GM18861 (cell line): Measurements from ENCODE around the gene ANXA2R.
"Not testable (repeated sequence)": the region's sequence is repeated elsewhere in the genome, so short reads cannot be mapped to it uniquely, and the experiment has no call there.

ENCODE experiments used
- ATAC-seq: cut with Tn5 transposase; IDR thresholded peaks from one replicate; pipeline ENCODE4 v1.9.1; 2021; ENCODE audit not compliant: unreplicated experiment

Gene ANXA2R

DNA sequence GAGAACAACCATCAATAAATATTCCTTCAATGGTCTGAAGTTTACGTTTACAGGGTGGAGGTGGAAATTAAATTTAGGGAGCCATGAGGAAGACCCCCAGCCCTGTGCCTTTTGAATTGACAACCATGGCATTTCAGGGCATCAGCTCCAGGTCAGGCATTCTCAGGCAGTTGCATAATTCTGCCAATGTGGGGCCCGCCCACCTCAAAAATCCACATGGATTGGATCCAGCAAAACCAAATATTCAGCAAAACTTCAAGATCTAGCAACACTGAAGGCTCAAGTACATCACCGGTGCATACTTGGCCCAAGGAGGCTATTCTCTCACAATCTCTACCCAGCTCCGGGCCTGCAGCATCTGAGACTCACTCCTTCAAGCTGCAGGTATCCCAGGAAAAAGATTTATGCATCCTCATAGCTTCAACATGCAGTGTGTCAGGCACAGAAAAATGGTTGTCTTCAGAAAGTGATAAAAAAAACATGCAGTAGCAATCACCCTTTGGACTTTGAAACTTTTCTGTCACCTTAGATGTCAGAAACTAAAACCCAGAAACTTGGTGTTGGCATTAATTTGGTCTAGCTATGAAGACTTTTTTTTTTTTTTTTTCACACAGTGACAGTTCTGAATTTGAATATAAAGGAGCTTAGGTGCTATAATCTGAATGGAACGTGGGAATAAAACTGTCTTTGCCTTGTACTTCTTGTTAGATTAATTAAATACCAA lies 21.4 kb upstream of the ANXA2R start:
- ATAC-seq: no peak

DNA sequence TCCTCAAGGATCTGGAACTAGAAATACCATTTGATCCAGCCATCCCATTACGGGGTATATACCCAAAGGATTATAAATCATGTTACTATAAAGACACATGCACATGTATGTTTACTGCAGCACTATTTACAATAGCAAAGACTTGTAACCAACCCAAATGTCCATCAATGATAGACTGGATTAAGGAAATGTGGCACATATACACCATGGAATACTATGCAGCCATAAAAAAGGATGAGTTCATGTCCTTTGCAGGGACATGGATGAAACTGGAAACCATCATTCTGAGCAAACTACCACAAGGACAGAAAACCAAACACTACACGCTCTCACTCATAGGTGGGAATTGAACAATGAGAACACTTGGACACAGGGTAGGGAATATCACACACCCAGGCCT lies 19.9 kb upstream of the ANXA2R start:
- not testable (repeated sequence) for ATAC-seq

DNA sequence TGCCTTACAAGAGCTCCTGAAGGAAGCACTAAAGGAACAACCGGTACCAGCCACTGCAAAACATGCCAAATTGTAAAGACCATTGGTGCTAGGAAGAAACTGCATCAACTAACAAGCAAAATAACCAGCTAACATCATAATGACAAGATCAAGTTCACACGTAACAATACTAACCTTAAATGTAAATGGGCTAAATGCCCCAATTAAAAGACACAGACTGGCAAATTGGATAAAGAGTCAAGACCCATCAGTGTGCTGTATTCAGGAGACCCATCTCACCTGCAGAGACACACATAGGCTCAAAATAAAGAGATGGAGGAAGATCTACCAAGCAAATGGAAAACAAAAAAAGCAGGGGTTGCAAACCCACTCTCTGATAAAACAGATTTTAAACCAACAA lies 15.0 kb upstream of the ANXA2R start:
- ATAC-seq: not testable (repeated sequence)

DNA sequence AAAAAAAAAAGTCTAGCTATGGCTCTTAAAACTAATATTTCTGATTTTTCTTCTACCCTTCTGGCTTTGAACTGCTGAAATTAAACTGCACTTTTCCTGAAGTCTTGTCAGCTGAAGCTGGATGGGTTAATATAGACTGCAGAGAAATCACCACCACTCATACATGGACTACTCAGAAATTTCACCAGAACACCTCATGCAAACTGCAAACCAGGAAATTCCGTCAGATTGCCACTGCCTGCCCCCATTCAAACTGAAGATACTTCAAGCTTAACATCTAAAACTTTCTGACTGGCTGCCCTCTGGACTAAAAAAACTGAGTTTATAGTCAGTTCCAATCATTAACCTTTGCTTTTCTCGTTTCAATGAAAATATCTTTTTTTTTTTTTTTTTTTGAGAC lies 11.6 kb upstream of the ANXA2R start:
- ATAC-seq: no peak

DNA sequence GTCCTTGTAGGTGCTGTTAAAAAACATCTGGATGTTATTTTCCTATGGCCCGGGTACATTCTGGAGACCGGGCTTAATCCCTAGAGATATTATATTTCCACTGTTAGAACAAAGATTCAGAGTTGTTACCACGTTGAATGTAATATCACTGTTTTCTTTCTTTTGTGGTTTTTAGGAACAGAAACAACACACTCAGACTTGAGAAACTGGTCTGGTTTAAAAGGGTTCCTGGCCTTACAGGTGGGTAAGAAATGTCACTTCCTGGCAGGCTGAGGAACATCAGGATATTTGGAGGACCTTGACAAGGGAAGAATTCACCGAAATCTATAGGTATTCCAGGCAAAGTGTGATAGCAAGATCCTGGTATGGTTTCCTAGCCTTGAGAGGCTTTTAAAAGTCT lies 10.3 kb upstream of the ANXA2R start:
- ATAC-seq: no peak

DNA sequence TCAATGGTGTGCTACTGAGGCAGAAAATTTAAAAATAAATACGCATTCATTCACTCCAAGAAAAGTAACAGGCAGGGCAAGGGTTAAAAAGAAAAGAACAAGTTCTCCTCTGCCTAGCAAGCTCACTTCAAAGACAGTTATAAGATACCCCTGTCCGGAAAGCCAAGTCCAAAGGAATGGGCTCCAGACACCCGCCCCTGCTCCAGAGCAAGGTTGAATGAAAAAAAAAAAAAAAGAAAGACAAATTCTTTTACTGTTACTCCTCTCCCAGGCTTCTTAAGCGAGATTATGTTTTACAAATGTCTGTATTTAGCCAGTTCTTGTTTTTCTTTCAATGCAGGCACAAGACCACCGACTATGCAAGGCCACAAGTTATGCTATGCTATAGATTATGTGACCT lies 9.1 kb upstream of the ANXA2R start:
- no peak for ATAC-seq

DNA sequence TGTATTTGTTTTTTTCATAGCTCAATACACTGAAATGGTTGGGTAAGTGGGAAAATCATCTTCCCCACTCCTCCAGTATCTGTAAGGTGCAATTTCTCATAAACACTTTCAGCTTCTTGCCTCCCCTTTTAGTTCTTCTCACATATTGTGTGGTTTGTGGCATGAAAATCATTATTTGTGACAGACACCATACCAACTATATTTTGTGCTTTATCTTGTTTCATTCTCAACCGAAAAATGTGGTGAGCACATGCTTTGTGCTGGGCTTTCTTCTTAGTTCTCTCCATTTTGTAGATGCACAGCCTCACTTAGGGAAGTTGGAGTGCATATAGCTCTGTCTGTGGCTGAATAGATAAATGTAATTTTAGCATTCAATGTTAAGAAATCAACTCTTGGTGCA lies 6.4 kb upstream of the ANXA2R start:
- no peak for ATAC-seq

DNA sequence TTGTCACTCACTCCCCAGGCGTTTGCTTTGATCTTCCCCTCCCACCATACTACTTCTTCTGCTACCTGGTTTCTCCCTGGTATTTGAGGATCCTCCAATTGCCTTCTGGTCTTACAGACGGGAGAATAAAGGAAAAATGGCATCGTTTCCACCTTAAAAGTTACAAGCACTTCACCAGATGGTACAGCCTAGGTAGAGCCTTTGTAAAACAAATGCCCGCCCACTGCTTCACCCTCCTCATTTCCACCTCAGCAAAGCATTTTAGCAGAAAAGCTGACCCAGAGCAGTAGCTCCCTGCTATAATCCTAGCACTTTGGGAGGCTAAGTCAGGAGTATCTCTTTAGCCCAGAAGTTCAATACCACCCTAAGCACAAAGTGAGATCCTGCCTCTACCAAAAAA lies 5.1 kb upstream of the ANXA2R start:
- no peak for ATAC-seq

DNA sequence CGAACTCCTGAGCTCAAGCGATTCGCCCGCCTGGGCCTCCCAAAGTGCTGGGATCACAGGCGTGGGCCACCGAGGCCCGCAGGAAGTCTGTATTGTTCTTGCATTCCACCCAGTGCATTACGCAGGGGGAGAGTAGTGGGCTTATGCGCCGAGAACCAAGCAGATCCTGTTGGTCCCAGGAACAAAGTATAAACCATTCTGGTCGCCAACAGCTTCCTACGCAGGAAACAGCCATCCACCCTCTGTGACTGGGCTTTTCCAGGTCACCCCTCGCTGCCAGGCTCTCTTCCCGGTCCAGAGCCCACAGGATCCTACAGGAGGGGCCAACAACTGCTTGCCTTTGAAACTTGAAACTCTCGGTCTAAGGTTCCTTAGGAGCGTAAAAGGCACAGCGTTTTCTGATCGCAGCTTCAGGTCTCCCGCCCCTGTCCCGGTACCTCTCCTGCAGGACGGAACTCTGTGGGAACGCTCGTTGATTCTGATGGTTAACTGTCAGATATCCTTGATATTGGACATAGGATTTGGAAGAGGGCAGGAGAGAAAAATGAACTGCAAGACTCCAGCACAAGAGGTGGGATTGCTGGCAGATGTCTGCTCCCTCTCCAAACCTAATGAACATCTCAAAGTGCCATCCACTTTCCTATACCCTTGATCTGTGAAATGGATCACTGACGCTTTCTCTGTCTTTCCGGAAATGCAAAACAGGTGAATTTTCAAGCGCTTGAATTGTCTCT lies 4.2 kb upstream of the ANXA2R start:
- ATAC-seq: no peak

DNA sequence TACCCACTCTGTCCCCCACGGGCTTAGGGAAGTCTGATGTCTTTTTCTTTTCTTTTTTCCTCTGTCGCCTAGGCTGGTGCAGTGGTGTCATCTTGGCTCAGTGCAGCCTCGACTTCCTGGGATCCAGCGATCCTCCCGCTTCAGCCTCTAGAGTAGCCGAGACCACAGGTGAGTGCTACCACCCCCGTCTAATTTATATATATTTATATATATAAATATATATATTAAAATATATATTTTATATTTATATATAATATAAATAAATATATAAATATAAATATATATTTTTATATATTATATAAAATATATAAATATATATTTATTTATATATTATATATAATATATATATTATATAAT lies 3.3 kb upstream of the ANXA2R start:
- ATAC-seq: no peak

DNA sequence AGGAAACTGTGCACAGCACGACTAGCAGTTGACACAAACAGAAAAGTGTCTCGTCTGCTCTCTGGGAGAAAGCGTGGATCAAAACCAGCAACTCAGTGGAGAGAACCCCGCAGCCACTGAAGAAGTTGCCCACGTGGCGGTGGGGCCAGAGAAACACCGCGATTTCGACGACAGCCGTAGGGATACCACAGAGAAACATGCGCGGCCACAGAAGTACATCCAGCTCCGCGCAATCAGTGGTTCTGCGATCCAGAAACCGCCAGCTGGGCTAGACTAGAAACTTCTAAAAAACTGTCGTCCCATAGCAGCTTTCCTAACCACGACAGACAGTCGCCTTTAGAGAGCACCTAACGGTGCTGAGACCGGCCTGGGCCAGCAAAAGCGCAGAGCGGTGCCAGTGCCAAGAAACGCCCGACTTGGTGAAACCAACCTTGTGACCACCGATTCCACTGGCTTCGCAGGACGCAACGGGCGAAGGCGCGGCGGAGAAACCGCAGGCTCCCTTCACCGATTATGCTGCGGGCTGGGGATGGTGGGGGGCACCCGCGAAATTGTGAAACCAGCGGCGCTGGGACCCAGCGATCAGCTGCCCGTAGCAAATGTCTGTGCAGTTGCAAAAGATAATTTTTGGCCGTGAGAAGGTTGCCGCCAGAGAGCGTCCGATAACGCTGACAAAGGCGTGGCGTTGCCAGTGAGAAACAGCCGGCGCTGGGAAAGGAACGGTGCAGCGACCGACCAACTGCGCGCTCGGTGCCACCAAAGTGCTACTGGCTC lies 2.7 kb upstream of the ANXA2R start:
- peak; percentile 24 for ATAC-seq

DNA sequence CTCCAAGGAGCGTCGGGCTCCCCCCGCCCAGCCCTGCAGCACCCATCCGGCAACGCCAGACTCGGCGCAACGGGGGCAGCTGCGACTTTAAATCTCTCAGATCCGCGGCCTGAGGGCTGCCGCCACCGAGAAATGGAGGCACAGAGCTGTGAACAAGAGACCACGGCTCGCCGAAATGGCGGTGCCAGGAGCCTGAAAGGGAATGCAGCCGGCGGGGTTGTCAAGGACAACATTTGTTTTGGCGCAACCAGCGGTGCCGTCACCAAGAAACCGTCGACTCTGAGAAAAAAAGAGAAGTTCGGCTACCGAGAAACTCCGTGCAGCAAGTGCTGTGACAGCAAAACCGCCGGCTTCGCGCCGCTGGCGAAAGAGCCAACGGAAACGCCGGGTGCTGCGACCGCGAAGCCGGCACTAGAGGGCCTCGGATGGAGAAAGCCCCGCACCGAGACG lies 2.1 kb upstream of the ANXA2R start:
- peak; percentile 20 for ATAC-seq

DNA sequence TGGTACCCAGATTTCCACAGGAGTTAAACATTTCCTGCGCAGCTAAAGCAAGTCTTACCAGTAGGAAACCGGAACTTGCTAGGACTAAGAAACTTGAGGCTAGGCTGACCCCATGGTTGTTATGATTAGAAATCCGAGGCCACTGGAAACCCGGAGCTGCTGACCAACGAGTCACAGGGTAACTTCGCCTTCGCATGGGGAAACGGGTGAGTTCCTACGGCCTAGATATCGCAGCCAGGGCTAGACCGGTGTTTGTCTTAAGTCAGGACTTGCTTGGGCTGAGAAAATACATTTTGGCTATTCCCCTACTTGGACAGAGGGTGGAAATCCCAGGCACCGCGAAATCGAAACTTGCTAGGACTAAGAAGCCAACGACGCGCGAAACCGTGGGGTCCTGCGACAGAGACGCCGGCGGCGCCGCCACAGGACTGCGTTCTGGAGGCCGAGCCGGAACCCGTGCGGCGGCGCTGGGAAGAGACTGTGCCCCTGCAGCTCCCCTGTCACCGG lies 1.6 kb upstream of the ANXA2R start:
- peak; percentile 5 for ATAC-seq

DNA sequence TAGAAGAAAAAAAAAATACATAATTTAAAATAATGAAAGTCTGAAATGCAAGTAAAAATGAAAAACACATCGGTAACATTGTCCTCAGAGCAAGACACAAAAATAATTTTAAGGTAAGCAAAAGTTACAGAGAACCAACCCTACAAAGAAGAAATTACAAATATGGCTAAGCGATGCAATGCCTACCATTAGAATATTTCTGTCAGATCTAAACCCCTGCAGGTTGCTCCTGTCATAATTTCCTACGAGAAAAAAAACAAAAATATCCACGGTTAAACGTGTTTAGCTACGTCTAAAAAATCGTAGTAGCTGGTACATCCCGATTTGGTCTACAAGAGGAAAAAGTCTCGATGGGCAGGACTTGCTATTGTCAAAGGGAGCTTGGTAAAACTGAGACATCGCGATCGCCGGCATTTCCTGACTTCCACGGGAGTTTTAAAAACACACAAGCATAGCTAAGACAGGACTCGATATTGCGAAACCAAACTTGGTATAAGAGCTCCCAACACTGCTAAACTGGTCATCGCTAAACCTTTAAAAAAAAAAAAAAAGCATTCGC lies 1.1 kb upstream of the ANXA2R start:
- ATAC-seq: no peak

DNA sequence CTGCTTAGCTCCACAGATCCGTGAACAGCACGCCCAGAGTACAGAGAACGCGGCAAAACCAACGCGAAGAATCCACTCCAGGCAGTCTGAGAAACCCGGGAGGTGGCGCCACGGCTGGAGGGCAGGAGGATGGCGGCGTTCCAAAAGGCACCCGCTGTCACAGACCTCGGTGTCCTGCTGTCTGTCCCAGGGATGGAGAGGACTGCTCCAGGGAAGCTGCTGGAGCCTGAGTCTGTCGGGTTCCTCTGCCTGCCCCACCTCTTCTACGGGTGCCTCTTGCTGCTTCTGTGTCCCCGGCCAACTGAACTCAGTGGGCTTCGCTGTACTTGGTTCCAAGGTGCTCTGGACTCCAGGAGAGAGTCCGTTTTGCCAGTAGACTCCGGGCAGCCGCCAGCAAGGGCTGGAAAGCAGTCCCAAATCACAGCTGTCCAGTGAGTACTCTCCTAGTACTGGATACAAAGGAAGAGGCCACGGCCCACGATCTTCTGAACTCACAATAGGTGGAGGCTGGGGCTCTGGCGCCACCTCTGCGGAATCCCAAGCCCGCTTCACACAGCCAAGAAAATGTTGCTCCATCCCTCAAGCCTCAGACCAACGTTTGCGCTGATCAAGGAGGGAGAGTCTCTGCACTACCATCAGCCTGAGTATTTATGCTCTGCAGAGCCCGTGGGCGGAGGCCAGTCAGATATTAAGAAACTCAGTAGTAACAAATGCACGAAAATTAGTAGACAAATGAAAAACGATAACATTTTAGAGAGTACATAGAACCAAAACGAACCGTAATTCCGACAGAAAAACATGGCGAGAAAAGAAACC lies 440 bp downstream of the ANXA2R start:
- ATAC-seq: no peak

DNA sequence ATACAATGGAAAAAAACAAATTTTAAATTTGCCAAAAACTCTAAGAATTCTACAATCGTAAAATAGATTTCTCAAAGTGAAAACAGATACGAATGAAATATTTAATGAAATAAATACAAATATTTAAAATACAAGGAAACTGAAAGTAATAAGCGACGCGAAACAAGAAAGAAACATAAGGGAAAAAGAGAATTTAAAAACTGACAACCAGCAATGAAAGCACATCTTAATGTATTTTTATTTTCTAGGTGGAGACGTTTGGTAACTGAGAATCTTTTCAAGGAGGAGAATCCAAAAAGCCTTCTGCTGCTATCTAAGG lies 1.0 kb downstream of the ANXA2R start:
- ATAC-seq: no peak

DNA sequence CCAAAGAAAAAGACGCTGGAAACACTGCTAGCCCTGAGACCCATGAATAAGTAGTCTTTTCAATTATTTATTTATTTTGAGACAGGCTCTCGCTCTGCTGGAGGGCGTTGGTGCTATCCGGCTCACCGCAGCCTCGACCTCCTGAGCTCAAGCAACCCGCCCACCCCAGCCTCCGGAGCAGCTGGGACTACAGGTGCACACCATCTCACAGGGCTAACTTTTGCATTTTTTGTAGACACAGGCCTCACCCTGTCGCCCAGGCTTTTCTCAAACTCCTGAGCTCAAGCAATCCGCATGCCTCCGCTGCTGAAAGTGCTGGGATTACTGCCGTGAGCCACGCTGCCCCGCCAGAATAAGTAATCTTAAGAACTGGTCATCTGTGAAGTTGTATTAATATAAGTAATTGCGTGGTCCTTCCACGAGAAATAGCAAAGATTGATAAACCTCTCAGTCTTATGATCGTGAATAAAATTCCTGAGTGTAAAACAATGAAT lies 1.6 kb downstream of the ANXA2R start:
- ATAC-seq: no peak

DNA sequence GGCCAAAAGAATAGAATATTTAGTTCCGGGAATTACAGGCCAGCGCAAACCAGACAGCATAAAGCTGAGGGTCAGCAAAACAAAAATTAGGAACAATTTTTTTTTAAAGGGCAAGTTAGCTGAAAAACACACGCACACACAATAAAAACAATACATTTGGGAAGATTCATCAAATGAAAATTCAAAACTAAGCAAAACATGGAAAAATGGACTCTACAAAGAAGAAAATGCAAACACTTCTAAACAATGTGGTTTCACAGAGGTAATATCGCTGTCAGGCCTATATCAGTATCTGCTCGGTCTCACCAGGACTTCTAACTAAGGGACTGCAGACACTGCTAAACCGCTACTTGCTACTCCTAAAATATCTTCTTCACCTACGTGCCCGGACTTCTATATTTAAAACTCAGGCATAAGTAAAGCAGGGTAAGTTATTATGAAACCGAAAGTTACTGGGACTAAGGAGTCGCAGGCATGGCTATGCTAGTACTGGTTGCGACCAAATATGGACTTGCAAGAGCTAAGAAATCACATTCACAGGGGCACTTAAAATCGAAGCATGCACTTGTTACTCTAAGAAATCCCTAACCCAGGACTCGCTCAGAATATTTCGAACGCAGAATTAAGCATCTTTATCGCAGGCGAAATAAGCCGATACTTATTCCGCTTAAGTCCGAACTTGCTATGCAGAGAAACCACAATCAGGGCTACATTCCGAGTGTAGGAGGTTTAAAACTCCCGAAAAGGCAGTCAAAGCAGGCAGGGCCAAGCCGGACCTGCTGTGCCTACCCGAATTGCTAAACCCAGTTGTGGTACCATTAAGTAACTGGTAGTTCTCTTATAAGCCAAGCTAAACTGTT lies 2.3 kb downstream of the ANXA2R start:
- ATAC-seq: peak; percentile 27

DNA sequence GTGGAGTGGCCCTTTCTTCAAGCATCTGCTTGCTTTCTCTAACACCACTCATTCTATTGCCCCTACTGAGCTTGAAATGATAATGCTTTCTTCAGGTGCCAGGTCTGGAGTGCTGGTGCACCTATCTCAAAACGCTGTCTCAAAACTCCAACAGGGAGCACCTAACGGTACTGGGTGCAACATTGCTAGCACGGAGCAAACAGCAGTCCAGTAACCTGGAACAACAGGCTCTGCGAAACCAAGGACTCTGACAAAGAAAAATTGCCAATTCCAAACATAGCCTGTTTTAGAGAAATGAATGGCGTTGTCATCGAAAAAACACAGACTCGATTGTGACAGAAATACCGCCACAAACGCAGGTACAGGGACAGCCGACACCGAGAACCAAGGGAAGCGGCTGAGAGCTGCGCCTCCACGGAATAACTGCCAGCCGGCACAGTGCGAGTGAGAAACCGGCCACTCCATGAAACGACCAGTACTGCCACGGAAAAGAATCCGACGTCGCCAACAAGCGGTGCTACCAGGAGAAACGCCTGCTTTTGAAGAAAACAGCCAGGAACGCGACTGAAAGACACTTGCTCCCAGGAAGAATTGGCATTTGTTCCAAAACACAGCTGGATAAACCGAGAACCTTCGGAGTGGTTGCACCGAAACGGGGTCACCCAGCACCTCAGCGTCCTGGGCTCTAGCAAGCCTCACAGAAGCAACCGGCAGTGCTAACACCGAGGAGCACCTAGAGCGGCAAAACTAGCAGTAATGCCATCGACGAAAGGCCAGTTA lies 3.1 kb downstream of the ANXA2R start:
- no peak for ATAC-seq
